ES-I3 (cell line): ENCODE data around the gene ARHGAP40.
"Not testable (repeated sequence)": the region's sequence is repeated elsewhere in the genome, so short reads cannot be mapped to it uniquely, and the experiment has no call there.

ENCODE experiments used
- H3K36me3 ChIP-seq: 2 replicates; pipeline ENCODE4 v1.6.1; 2013; ENCODE audit warnings: mild to moderate bottlenecking, low read length, control low read depth, moderate library complexity; ENCODE audit not compliant: insufficient read depth
- H3K4me1 ChIP-seq: 2 replicates; pipeline ENCODE4 v1.6.1; 2013; ENCODE audit warnings: mild to moderate bottlenecking, control low read depth, low read length; ENCODE audit not compliant: insufficient read depth
- H3K9ac ChIP-seq: 2 replicates; pipeline ENCODE4 v1.6.1; 2013; ENCODE audit warnings: low read depth, mild to moderate bottlenecking, low read length, moderate library complexity
- H3K9me3 ChIP-seq: 2 replicates; pipeline ENCODE4 v1.6.1; 2013; ENCODE audit warnings: mild to moderate bottlenecking, low read length, moderate library complexity; ENCODE audit not compliant: control insufficient read depth, insufficient read depth

The ARHGAP40 gene

GRCh38 chr20:38595886-38596285, 5.7 kb upstream of the ARHGAP40 start:
- not testable (repeated sequence) for H3K36me3 ChIP-seq, H3K9me3 ChIP-seq, H3K9ac ChIP-seq
- peaks cover 32% of the 10 kb centered on the region for H3K4me1 ChIP-seq

DNA sequence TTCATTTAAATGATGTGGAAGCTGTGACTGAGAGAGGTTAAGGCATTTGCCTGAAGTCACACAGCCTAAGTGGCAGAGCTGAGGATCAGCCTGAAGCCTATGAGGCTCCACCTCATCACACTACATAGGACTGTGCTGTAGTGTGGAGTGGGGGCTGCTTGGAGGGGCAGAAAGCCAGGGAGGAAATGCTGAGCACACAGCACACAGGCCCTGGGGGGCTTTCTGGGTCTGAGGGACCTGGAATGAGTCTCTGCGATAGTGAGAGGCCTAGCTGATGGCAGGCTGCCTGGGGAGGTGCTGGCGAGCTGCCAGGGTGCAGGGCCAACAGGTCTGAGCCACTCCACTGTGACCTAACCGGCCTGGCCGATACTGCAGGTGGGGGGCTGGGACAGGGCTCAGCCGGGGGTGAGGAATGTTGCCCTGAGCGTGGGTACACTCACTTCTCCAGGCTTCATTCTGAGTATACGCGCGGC, 2.2 kb upstream of the ARHGAP40 start:
- Histone ChIP-seq H3K9ac (no peak overlapping the region), H3K36me3 (no peaks in the 10 kb centered on the region), H3K9me3 (no peaks in the 10 kb centered on the region), H3K4me1 (peaks cover 23% of the 10 kb centered on the region; the same call in 1 of the 2 replicates)

- Histone ChIP-seq H3K36me3 (no peaks in the 10 kb centered on the region), H3K9ac (no peak overlapping the region), H3K4me1 (peaks cover 27% of the 10 kb centered on the region), H3K9me3 (no peaks in the 10 kb centered on the region)
Measured at GRCh38 chr20:38600057-38600456, 1.6 kb upstream of the ARHGAP40 start.

DNA sequence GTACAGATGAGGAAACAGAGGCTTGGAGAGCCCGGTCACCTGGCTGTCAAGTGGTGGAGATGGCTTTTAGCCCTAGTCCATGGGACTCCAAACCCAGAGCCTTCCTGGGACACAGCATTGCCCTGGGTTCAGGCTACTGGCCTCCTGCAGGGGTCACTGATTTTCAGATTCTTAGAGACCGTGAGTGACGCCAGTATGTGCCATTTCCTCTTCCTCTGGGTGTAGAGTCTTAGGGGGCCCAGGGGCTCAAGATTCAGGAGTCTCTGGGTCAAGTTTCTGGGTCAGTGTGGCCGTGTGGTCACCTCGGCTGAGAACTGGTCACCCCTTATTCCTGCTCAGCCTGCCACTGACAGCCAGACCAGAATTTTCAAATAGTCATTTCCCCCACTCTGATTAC, 574 bp downstream of the ARHGAP40 start:
- Histone ChIP-seq H3K9ac (peak overlapping the region; percentile 67; the same call in 1 of the 2 replicates), H3K4me1 (peaks cover 34% of the 10 kb centered on the region)

GRCh38 chr20:38603286-38603685, 1.7 kb downstream of the ARHGAP40 start:
- Histone ChIP-seq H3K9ac (no peak overlapping the region; the same call in 1 of the 2 replicates), H3K36me3 (no peaks in the 10 kb centered on the region), H3K9me3 (no peaks in the 10 kb centered on the region), H3K4me1 (peaks cover 43% of the 10 kb centered on the region)

More for the DNA sequence above, 574 bp downstream of the ARHGAP40 start:
- H3K36me3 ChIP-seq = no peaks in the 10 kb centered on the region
- H3K9me3 ChIP-seq = no peaks in the 10 kb centered on the region

GRCh38 chr20:38604873-38605303, 3.3 kb downstream of the ARHGAP40 start:
- Histone ChIP-seq H3K4me1 (peaks cover 42% of the 10 kb centered on the region), H3K36me3 (no peaks in the 10 kb centered on the region), H3K9ac (no peak overlapping the region), H3K9me3 (no peaks in the 10 kb centered on the region)

GRCh38 chr20:38607351-38607750, 5.7 kb downstream of the ARHGAP40 start:
- Histone ChIP-seq H3K36me3 (no peaks in the 10 kb centered on the region), H3K9ac (no peak overlapping the region), H3K9me3 (no peaks in the 10 kb centered on the region)

GRCh38 chr20:38608188-38608587, 6.6 kb downstream of the ARHGAP40 start:
- H3K9ac ChIP-seq = no peak overlapping the region
- H3K36me3 ChIP-seq = no peaks in the 10 kb centered on the region
- H3K4me1 ChIP-seq = peaks cover 31% of the 10 kb centered on the region
- no peaks in the 10 kb centered on the region for H3K9me3 ChIP-seq

More at GRCh38 chr20:38607351-38607750, 5.7 kb downstream of the ARHGAP40 start:
- H3K4me1 ChIP-seq = peaks cover 31% of the 10 kb centered on the region

DNA sequence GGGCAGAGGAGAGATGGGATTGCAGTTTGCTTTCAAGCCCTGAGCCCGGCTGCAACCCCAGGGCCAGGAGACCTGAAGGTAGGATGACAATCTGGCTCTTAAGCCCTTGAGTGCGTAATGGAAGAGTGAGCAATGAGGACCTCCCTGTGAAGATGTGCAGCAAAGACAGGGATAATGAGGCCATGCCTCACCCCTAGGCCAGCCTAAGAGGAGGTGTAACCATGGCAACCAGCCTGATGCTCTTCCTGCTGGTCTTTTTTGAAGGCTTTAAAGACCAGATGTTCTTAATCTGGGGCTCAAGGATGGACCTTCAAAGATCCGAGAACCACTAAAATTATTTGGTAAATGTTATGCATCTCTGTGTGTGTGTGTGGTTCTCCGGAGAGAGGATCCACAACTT, 8.2 kb downstream of the ARHGAP40 start:
- no peaks in the 10 kb centered on the region for H3K9me3 ChIP-seq
- peaks cover 25% of the 10 kb centered on the region for H3K4me1 ChIP-seq
- H3K9ac ChIP-seq = no peak overlapping the region
- no peaks in the 10 kb centered on the region for H3K36me3 ChIP-seq

DNA sequence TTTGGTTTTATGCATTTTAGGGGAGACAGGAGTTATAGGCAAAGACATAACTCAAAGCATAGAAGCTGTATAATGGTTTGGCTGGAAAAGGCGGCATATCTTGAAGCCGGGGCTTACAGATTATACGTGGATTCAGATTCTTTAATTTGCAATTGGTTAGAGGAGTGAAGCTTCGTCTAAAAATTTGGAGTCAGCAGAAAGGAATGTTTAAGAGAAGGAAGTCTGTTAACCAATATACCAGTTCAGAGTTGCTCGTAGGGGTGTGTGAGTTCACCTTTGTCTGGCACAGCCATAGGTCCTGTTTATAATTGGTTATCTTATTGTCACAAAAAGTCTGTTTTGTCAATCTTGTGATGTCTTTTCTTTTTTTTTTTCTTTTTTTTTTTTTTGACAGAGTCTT, 8.9 kb downstream of the ARHGAP40 start:
- H3K9me3 ChIP-seq = no peaks in the 10 kb centered on the region
- peaks cover 20% of the 10 kb centered on the region for H3K4me1 ChIP-seq
- H3K36me3 ChIP-seq = no peaks in the 10 kb centered on the region
- H3K9ac ChIP-seq = no peak overlapping the region

DNA sequence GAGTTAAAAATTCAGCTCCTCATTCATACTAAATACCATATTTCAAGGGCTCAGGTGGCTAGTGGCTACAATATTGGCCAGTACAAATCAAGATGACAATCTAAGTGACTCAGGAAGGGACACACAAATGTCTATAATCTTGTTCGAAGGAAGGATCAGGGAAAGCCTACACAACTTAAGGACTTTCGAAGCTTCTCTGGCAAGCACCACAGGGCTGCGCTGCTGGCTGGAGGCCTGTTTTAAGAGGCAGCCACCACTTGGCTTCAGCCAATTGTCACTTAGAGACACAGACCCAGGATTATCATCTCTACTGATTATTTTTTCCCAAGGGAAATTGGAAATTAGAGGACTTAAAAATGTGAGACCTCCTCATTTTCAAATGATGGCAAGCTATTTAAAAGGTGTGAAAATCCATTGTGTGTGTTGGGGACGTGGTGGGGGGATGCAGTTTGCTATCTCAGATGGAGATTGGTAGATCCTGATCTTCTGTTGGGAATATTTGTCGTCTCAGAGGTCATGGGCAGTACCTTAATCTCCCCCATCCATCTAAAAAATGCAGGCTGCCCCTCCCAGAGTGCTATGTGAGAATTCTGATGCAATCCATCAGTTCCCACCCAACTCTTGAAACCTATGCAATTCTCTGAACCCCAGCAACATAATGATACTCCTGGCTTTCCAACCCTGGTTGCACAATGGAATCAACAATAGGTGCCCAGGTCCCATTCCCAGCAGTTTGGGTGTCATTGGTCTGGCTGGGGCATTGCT, 11.3 kb downstream of the ARHGAP40 start:
- H3K36me3 ChIP-seq = no peaks in the 10 kb centered on the region
- no peaks in the 10 kb centered on the region for H3K9me3 ChIP-seq
- no peak overlapping the region for H3K9ac ChIP-seq
- H3K4me1 ChIP-seq = peaks cover 9% of the 10 kb centered on the region

GRCh38 chr20:38615283-38615682, 13.7 kb downstream of the ARHGAP40 start:
- H3K9ac ChIP-seq = no peak overlapping the region
- H3K4me1 ChIP-seq = no peaks in the 10 kb centered on the region; the same call in 1 of the 2 replicates
- H3K9me3 ChIP-seq = no peaks in the 10 kb centered on the region
- no peaks in the 10 kb centered on the region for H3K36me3 ChIP-seq

DNA sequence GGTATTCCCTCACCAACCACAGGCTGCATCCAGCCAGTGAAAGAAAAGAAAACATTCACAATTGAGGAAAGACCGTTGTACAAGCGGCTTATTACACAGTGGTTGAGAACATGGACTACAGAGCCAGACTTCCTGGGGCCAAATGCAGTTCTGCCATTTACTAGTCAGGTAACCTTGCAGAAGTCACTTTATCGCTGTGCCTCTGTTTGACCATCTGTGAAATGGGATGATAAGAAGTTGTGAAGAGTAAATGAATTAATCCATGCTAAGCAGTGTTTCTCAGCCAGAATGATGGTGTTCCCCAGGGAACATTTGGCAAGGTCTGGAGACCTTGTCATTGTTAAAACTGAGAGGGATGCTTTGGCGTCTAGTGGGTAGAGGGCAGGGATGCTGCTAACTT, 14.8 kb downstream of the ARHGAP40 start:
- Histone ChIP-seq H3K4me1 (no peaks in the 10 kb centered on the region; the same call in 1 of the 2 replicates), H3K9me3 (no peaks in the 10 kb centered on the region), H3K9ac (no peak overlapping the region), H3K36me3 (no peaks in the 10 kb centered on the region)

GRCh38 chr20:38617011-38617829, 15.6 kb downstream of the ARHGAP40 start:
- no peaks in the 10 kb centered on the region for H3K9me3 ChIP-seq
- no peaks in the 10 kb centered on the region for H3K36me3 ChIP-seq
- H3K4me1 ChIP-seq = no peaks in the 10 kb centered on the region; the same call in 1 of the 2 replicates
- H3K9ac ChIP-seq = no peak overlapping the region
